WTC11 (cell line): Measurements from ENCODE around the gene FAM163A. TPM values are rescaled to one million over a fixed set of nuclear protein-coding genes. Genes with fewer than 3 reads are reported as not detected.

ENCODE experiments used
- ATAC-seq: fragments of 200-7000 bp; cut with Tn5 transposase; 2 replicates; pipeline ENCODE4 v1.10.0; 2021; ENCODE audit warnings: mild to moderate bottlenecking, moderate library complexity
- CTCF ChIA-PET: fragments of 300-600 bp; sonication (Branson Sonifier 250); formaldehyde crosslinking; loops from one replicate; lab custom pipeline; 2021; ENCODE audit warnings: antibody characterized with exemption; lab: Charles Lee
- POLR2A ChIA-PET: fragments of 350-600 bp; sonication (Branson Sonifier 250); formaldehyde crosslinking; loops from one replicate; lab custom pipeline; 2021; ENCODE audit warnings: antibody characterized with exemption; lab: Charles Lee
- DNase-seq: peaks from one replicate; pipeline ENCODE4 v3.0.0; 2021; ENCODE audit warnings: low spot score
- H3K27ac Mint-ChIP-seq: 2 replicates; pipeline ENCODE4 v1.8.0; 2021; ENCODE audit warnings: mixed read lengths
- H3K27me3 Mint-ChIP-seq: 2 replicates; pipeline ENCODE4 v1.8.0; 2021; ENCODE audit warnings: low read depth, mild to moderate bottlenecking, moderate library complexity, mixed read lengths
- H3K36me3 Mint-ChIP-seq: 2 replicates; pipeline ENCODE4 v1.8.0; 2021; ENCODE audit warnings: mixed read lengths
- H3K4me1 Mint-ChIP-seq: 2 replicates; pipeline ENCODE4 v1.8.0; 2022; ENCODE audit warnings: mixed read lengths
- H3K4me3 Mint-ChIP-seq: 2 replicates; pipeline ENCODE4 v1.8.0; 2021; ENCODE audit warnings: mild to moderate bottlenecking, moderate library complexity, mixed read lengths
- H3K9me3 Mint-ChIP-seq: 2 replicates; pipeline ENCODE4 v1.8.0; 2021; ENCODE audit warnings: mixed read lengths
- AR ChIP-seq: fragments of 250-450 bp; sonication (Bioruptor Pico); IDR thresholded peaks from 2 replicates; pipeline ENCODE4 v1.9.0; 2021; ENCODE audit warnings: mild to moderate bottlenecking
- ATF3 ChIP-seq: sonication (generic); formaldehyde crosslinking; conservative IDR thresholded peaks from 2 replicates; pipeline ENCODE4 v1.8.1; 2022; ENCODE audit warnings: mild to moderate bottlenecking, missing genetic modification reagents
- CDX4 ChIP-seq: fragments of 250-450 bp; sonication (Bioruptor Pico); IDR thresholded peaks from 2 replicates; pipeline ENCODE4 v1.9.0; 2021; ENCODE audit warnings: moderate library complexity, mild to moderate bottlenecking, inconsistent platforms, borderline replicate concordance
- E2F1 ChIP-seq: sonication (generic); formaldehyde crosslinking; IDR thresholded peaks from 2 replicates; pipeline ENCODE4 v1.8.0; 2022; ENCODE audit warnings: mild to moderate bottlenecking, missing genetic modification reagents
- EMX1 ChIP-seq: fragments of 250-450 bp; sonication (Bioruptor Pico); IDR thresholded peaks from 2 replicates; pipeline ENCODE4 v1.8.0; 2021; ENCODE audit warnings: mild to moderate bottlenecking
- HMGA2 ChIP-seq: fragments of 250-450 bp; sonication (Bioruptor Pico); IDR thresholded peaks from 2 replicates; pipeline ENCODE4 v1.4.0; 2021; ENCODE audit warnings: mild to moderate bottlenecking, moderate library complexity
- HMGXB4 ChIP-seq: sonication (generic); formaldehyde crosslinking; IDR thresholded peaks from 2 replicates; pipeline ENCODE4 v1.8.1; 2023; ENCODE audit warnings: mild to moderate bottlenecking, moderate library complexity, missing genetic modification reagents
- IRF2 ChIP-seq: sonication (generic); formaldehyde crosslinking; IDR thresholded peaks from 2 replicates; pipeline ENCODE4 v1.8.0; 2022; ENCODE audit warnings: low read depth, missing genetic modification reagents, borderline replicate concordance
- PRRX2 ChIP-seq: fragments of 250-450 bp; sonication (Bioruptor Pico); IDR thresholded peaks from 2 replicates; pipeline ENCODE4 v1.8.0; 2021; ENCODE audit warnings: mild to moderate bottlenecking
- SP1 ChIP-seq: sonication (generic); formaldehyde crosslinking; conservative IDR thresholded peaks from 2 replicates; pipeline ENCODE4 v1.8.1; 2022; ENCODE audit warnings: missing genetic modification reagents
- TEAD4 ChIP-seq: sonication (generic); formaldehyde crosslinking; IDR thresholded peaks from 2 replicates; pipeline ENCODE4 v1.8.0; 2022; ENCODE audit warnings: mild to moderate bottlenecking, missing genetic modification reagents
- USF1 ChIP-seq: sonication (generic); formaldehyde crosslinking; IDR thresholded peaks from 2 replicates; pipeline ENCODE4 v1.8.0; 2022; ENCODE audit warnings: mild to moderate bottlenecking, missing genetic modification reagents
- USF2 ChIP-seq: sonication (generic); formaldehyde crosslinking; IDR thresholded peaks from 2 replicates; pipeline ENCODE4 v1.8.1; 2023; ENCODE audit warnings: mild to moderate bottlenecking, missing genetic modification reagents, moderate library complexity
- ZNF416 ChIP-seq: fragments of 250-450 bp; sonication (Bioruptor Pico); IDR thresholded peaks from 2 replicates; pipeline ENCODE4 v1.9.0; 2021; ENCODE audit warnings: mild to moderate bottlenecking, inconsistent platforms
- ZNF423 ChIP-seq: fragments of 250-450 bp; sonication (Bioruptor Pico); IDR thresholded peaks from 2 replicates; pipeline ENCODE4 v2.1.2; 2022; ENCODE audit warnings: mild to moderate bottlenecking, moderate library complexity
- total RNA-seq: library from RNA; stranded (reverse); gene quantifications from 3 replicates; pipeline ENCODE4 v1.2.3, GENCODE V29; 2021

The FAM163A gene
- total RNA-seq, 1 experiment from 2014 or later = 0.07 TPM

- DNase-seq = no peak
- no peak for TF ChIP-seq USF1 (CRISPR knock-in tag)
- TF ChIP-seq, all 79 proteins: peak for 0
- Mint-ChIP-seq H3K9me3 (no peaks in the 10 kb centered on the region), H3K27ac (no peak overlapping the region), H3K27me3 (no peaks in the 10 kb centered on the region), H3K4me3 (no peak overlapping the region), H3K36me3 (no peaks in the 10 kb centered on the region), H3K4me1 (peaks cover 16% of the 10 kb centered on the region)
- no peak for ATAC-seq
- ChIA-PET CTCF (interaction anchor here (0.7 to 4.2 kb wide), 3 partner anchors 16 to 87 kb away, joined by 5 to 22 read pairs (median 9); no protein-coding TSS in a partner anchor), POLR2A (no interaction called here)
These were observed 50.2 kb downstream of the FAM163A start for GRCh38 chr1:179793281-179793680.

- ChIA-PET POLR2A (no interaction called here), CTCF (interaction anchor here (2.1 to 4.2 kb wide), 2 partner anchors 16 to 21 kb away, joined by 13 to 22 read pairs; no protein-coding TSS in a partner anchor)
- ATAC-seq = no peak
- DNase-seq = no peak
- Mint-ChIP-seq H3K9me3 (no peaks in the 10 kb centered on the region), H3K4me3 (no peak overlapping the region), H3K4me1 (peaks cover 12% of the 10 kb centered on the region), H3K27ac (no peak overlapping the region), H3K36me3 (no peaks in the 10 kb centered on the region), H3K27me3 (no peaks in the 10 kb centered on the region)
- no peak for TF ChIP-seq SP1 (CRISPR knock-in tag)
- TF ChIP-seq HMGA2 (CRISPR knock-in tag) = no peak
- no peak for TF ChIP-seq EMX1 (CRISPR knock-in tag)
- no peak for TF ChIP-seq ZNF423 (CRISPR knock-in tag)
- TF ChIP-seq ATF3 = no peak
- no peak for TF ChIP-seq CDX4 (CRISPR knock-in tag)
- TF ChIP-seq E2F1 = no peak
- TF ChIP-seq ZNF416 (CRISPR knock-in tag) = no peak
- TF ChIP-seq AR (CRISPR knock-in tag) = no peak
- TF ChIP-seq USF2 (CRISPR knock-in tag) = no peak
- no peak for TF ChIP-seq TEAD4 (CRISPR knock-in tag)
- TF ChIP-seq IRF2 (CRISPR knock-in tag) = no peak
- TF ChIP-seq HMGXB4 = no peak
These were observed 51.1 kb downstream of the FAM163A start for GRCh38 chr1:179794146-179794545.

DNA sequence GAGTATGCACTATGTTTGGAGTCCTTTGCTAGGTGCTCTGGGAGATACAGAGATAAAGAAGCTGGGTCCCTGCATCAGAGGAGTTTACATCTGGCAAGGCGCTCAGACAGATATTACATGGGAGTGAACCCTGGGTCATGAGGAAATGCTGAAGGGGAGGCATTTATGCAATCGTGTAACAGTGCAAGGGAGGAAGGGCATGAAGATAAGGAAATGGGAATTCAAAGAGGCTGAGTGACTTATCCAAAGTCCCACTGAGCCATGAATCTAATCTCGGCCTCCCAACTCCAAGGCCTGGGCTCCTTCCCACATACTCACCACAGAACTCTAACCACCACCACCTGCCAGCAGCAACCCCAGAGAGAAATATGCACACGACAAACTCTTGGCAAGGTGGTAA is 51.6 kb downstream of the FAM163A start:
- H3K36me3 Mint-ChIP-seq = no peaks in the 10 kb centered on the region
- no peak overlapping the region for H3K4me3 Mint-ChIP-seq
- H3K4me1 Mint-ChIP-seq = peaks cover 9% of the 10 kb centered on the region
- H3K27ac Mint-ChIP-seq = no peak overlapping the region
- no peak for TF ChIP-seq PRRX2
- DNase-seq (no peak), ATAC-seq (peak; percentile 30)
- no peaks in the 10 kb centered on the region for H3K27me3 Mint-ChIP-seq
- ChIA-PET POLR2A (no interaction called here), CTCF (interaction anchor here (2.1 kb wide), 1 partner anchor 20 kb away, joined by 13 read pairs; no protein-coding TSS in a partner anchor)
- H3K9me3 Mint-ChIP-seq = no peaks in the 10 kb centered on the region
